SK-N-SH (cell line): ENCODE measurements around the gene APOBEC2. TPM values are rescaled to one million over a fixed set of nuclear protein-coding genes. Genes with fewer than 3 reads are reported as not detected.

Source experiments
- CTCF ChIA-PET: fragments of 300-600, 350-600 bp; formaldehyde crosslinking; extraction: SDS; loops from one replicate; lab custom pipeline; 2021; lab: Yijun Ruan, JAX
- POLR2A ChIA-PET: fragments of 350-600 bp; sonication (Branson Sonifier 250); formaldehyde crosslinking; extraction: SDS; loops from one replicate; lab custom pipeline; 2020; ENCODE audit warnings: antibody characterized with exemption, inconsistent platforms; lab: Yijun Ruan, JAX
- DNase-seq: peaks from one replicate; pipeline ENCODE4 v3.0.0; 2012
- H2AFZ ChIP-seq: fragments of 200-600 bp; sonication (generic); 2 replicates; pipeline ENCODE4 v1.8.1; 2016; ENCODE audit warnings: antibody characterized with exemption, mild to moderate bottlenecking, low read depth
- H3F3A ChIP-seq: fragments of 200-600 bp; sonication (generic); replicated peaks from 2 replicates; pipeline ENCODE3; 2016; ENCODE audit warnings: antibody characterized with exemption, mild to moderate bottlenecking; ENCODE audit not compliant: insufficient read depth
- H3K27ac ChIP-seq, 2 experiments: fragments of 200-500 bp in 1 of 2; fragments of 200-600 bp in 1 of 2; sonication (Bioruptor generic) in 1 of 2; sonication (generic), shearing (Covaris generic) in 1 of 2; 2 replicates each; pipeline versions ENCODE4 v1.5.1 to v1.6.1; 2014 to 2016; ENCODE audit warnings: low read depth in 2 of 2, inconsistent platforms in 1 of 2, low read length in 1 of 2, mild to moderate bottlenecking in 1 of 2, mixed read lengths in 1 of 2
- H3K27me3 ChIP-seq: fragments of 200-600 bp; sonication (generic), shearing (Covaris generic); 2 replicates; pipeline ENCODE4 v1.6.1; 2016; ENCODE audit warnings: mixed run types; ENCODE audit not compliant: insufficient read depth
- H3K36me3 ChIP-seq, 2 experiments: fragments of 200-500 bp in 1 of 2; fragments of 200-600 bp in 1 of 2; sonication (Bioruptor generic) in 1 of 2; sonication (generic) in 1 of 2; replicated peaks in 1 of 2; 2 replicates each; pipeline versions ENCODE3 to v1.5.1; 2014 to 2016; ENCODE audit warnings: low read length in 1 of 2, mild to moderate bottlenecking in 1 of 2; ENCODE audit not compliant: insufficient read depth in 2 of 2, control insufficient read depth in 1 of 2
- H3K4me1 ChIP-seq, 2 experiments: fragments of 200-500 bp in 1 of 2; fragments of 200-600 bp in 1 of 2; sonication (Bioruptor generic) in 1 of 2; sonication (generic), shearing (Covaris generic) in 1 of 2; 2 replicates each; pipeline versions ENCODE4 v1.5.1 to v1.6.1; 2014 to 2016; ENCODE audit warnings: low read depth in 1 of 2, low read length in 1 of 2, mixed run types in 1 of 2; ENCODE audit not compliant: insufficient read depth in 2 of 2, control insufficient read depth in 1 of 2
- H3K4me2 ChIP-seq: fragments of 200-600 bp; sonication (generic), shearing (Covaris generic); 2 replicates; pipeline ENCODE4 v1.6.1; 2017; ENCODE audit warnings: mixed run types
- H3K4me3 ChIP-seq, 2 experiments: fragments of 200-500 bp in 1 of 2; fragments of 200-600 bp in 1 of 2; sonication (Bioruptor generic) in 1 of 2; sonication (generic), shearing (Covaris generic) in 1 of 2; 2 replicates each; pipeline versions ENCODE4 v1.5.1 to v1.8.1; 2014 to 2016; ENCODE audit warnings: low read depth in 2 of 2, inconsistent platforms in 1 of 2, low read length in 1 of 2, mild to moderate bottlenecking in 1 of 2, mixed read lengths in 1 of 2, moderate library complexity in 1 of 2
- H3K79me2 ChIP-seq: fragments of 200-600 bp; sonication (generic); 2 replicates; pipeline ENCODE4 v1.8.1; 2017; ENCODE audit warnings: mild to moderate bottlenecking; ENCODE audit not compliant: insufficient read depth
- H3K9ac ChIP-seq: fragments of 200-600 bp; sonication (generic); 2 replicates; pipeline ENCODE4 v1.6.1; 2017; ENCODE audit warnings: mixed run types
- H3K9me2 ChIP-seq: fragments of 200-600 bp; sonication (generic); 2 replicates; pipeline ENCODE4 v1.6.1; 2017; ENCODE audit warnings: mixed run types
- H3K9me3 ChIP-seq: fragments of 200-600 bp; sonication (generic); 2 replicates; pipeline ENCODE4 v1.6.1; 2017; ENCODE audit warnings: mixed run types, mild to moderate bottlenecking, moderate library complexity
- H4K20me1 ChIP-seq: fragments of 200-600 bp; sonication (generic); 2 replicates; pipeline ENCODE4 v1.6.1; 2017; ENCODE audit warnings: mild to moderate bottlenecking, mixed run types; ENCODE audit not compliant: insufficient read depth
- ELF1 ChIP-seq: IDR thresholded peaks from 2 replicates; pipeline ENCODE4 v1.4.0; 2012
- EP300 ChIP-seq, 2 experiments: IDR thresholded peaks; 2 replicates each; pipeline versions ENCODE4 v1.4.0 to v1.6.1; 2012; ENCODE audit warnings: borderline replicate concordance in 1 of 2, low read depth in 1 of 2, low read length in 1 of 2
- EZH2phosphoT487 ChIP-seq: fragments of 200-600 bp; sonication (generic); IDR thresholded peaks from 2 replicates; pipeline ENCODE4 v1.6.1; 2017; ENCODE audit warnings: low read depth, mixed run types, mild to moderate bottlenecking, antibody characterized with exemption, moderate library complexity, borderline replicate concordance
- FOSL2 ChIP-seq: IDR thresholded peaks from 2 replicates; pipeline ENCODE4 v1.4.0; 2012; ENCODE audit warnings: low read depth, mild to moderate bottlenecking, moderate library complexity, borderline replicate concordance
- FOXJ3 ChIP-seq: sonication (generic); formaldehyde crosslinking; IDR thresholded peaks from 2 replicates; pipeline ENCODE4 v1.5.1; 2020; ENCODE audit warnings: mild to moderate bottlenecking, missing genetic modification reagents
- JUND ChIP-seq: IDR thresholded peaks from 2 replicates; pipeline ENCODE4 v1.4.0; 2012
- RAD21 ChIP-seq: IDR thresholded peaks from 2 replicates; pipeline ENCODE4 v1.6.1; 2012; ENCODE audit warnings: mild to moderate bottlenecking, low read length
- RFX5 ChIP-seq: IDR thresholded peaks from 2 replicates; pipeline ENCODE4 v1.6.1; 2012; ENCODE audit warnings: mild to moderate bottlenecking, improper control_type of control experiment, low read length
- TAF1 ChIP-seq: IDR thresholded peaks from 2 replicates; pipeline ENCODE4 v1.6.1; 2012; ENCODE audit warnings: low read depth, mild to moderate bottlenecking, low read length, moderate library complexity, borderline replicate concordance
- TCF12 ChIP-seq: IDR thresholded peaks from 2 replicates; pipeline ENCODE4 v1.4.0; 2012
- TEAD4 ChIP-seq: IDR thresholded peaks from 2 replicates; pipeline ENCODE4 v1.4.0; 2012; ENCODE audit warnings: mild to moderate bottlenecking, borderline replicate concordance; ENCODE audit not compliant: insufficient read depth
- YY1 ChIP-seq: IDR thresholded peaks from 2 replicates; pipeline ENCODE4 v1.4.0; 2012; ENCODE audit warnings: low read depth, mild to moderate bottlenecking
- WGBS: methylation state at CpG from one replicate; pipeline ENCODE4 v1.1.6; 2017; ENCODE audit warnings: low lambda C conversion rate; 5-methylcytosine and 5-hydroxymethylcytosine counted together
- polyA plus RNA-seq, 3 experiments: library from polyadenylated mRNA; depleted of rRNA; stranded (reverse); fragments of >200 nt; gene quantifications; 2 replicates each; pipeline ENCODE4 v1.2.3, GENCODE V29; 2012
- TF ChIP-seq, protein P1 (sequence below): IDR thresholded peaks from 2 replicates; pipeline ENCODE4 v1.4.0; 2012; ENCODE audit warnings: low read depth, borderline replicate concordance
- TF ChIP-seq, protein P2 (sequence below): IDR thresholded peaks from 2 replicates; pipeline ENCODE4 v1.4.0; 2012; ENCODE audit warnings: low read depth, borderline replicate concordance
- TF ChIP-seq, protein P3 (sequence below): IDR thresholded peaks from 2 replicates; pipeline ENCODE4; 2012

APOBEC2 gene
- polyA plus RNA-seq, 1 of the 3 experiments (the other 2 are of a cell fraction), result not detected

DNA sequence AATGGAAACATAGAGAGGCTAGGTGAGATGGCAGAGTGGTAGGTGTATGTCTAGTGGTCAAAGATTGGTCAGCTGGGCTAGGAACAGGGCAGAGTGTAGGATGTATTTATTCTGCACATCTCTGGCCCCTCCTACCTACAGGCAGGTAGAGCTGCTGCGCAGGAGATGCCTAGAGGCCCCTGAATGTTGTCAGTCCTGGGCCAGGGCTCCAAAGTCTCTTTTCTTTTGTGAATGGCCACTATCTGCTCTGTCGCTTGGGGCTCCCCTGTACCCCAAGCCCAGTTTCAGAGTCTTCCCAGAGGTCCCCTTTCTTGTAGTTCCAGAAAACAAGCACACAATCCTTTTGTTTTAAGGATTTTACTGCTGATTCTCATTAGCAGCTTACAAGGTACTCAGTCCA lies 5.7 kb upstream of the APOBEC2 start:
- Histone ChIP-seq H3K9me2 (no peaks in the 10 kb centered on the region), H3K79me2 (no peaks in the 10 kb centered on the region), H3K4me2 (no peak overlapping the region)
- WGBS, result 82% methylated on average over 2 of the region's 2 CpGs
- TF ChIP-seq RFX5 (no peak), RAD21 (no peak), FOSL2 (no peak), EP300 (IDR thresholded peaks at IDR 0.05; ENCODE audit: borderline replicate concordance in 1 of 2, low read depth in 1 of 2, low read length in 1 of 2) (no peak)
- TF ChIP-seq, protein P1, sequence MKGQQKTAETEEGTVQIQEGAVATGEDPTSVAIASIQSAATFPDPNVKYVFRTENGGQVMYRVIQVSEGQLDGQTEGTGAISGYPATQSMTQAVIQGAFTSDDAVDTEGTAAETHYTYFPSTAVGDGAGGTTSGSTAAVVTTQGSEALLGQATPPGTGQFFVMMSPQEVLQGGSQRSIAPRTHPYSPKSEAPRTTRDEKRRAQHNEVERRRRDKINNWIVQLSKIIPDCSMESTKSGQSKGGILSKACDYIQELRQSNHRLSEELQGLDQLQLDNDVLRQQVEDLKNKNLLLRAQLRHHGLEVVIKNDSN, result no peak
- TF ChIP-seq, all 33 proteins: peak for 0
- no peaks in the 10 kb centered on the region for H3K9me3 ChIP-seq
- H3K27ac ChIP-seq, result no peak overlapping the region
- no peaks in the 10 kb centered on the region for H3K4me1 ChIP-seq
- H3K9ac ChIP-seq, result no peak overlapping the region
- no peak for DNase-seq
- POLR2A ChIA-PET, result no interaction called here
- H2AFZ ChIP-seq, result no peak overlapping the region
- CTCF ChIA-PET, result interaction anchor here (2.4 kb wide), 1 partner anchor 19 kb away, joined by 10 read pairs; no protein-coding TSS in a partner anchor
- H4K20me1 ChIP-seq, result no peaks in the 10 kb centered on the region
- H3K36me3 ChIP-seq, result no peaks in the 10 kb centered on the region
- no peaks in the 10 kb centered on the region for H3K27me3 ChIP-seq
- no peak overlapping the region for H3K4me3 ChIP-seq
- H3F3A ChIP-seq, result no peaks in the 10 kb centered on the region

DNA sequence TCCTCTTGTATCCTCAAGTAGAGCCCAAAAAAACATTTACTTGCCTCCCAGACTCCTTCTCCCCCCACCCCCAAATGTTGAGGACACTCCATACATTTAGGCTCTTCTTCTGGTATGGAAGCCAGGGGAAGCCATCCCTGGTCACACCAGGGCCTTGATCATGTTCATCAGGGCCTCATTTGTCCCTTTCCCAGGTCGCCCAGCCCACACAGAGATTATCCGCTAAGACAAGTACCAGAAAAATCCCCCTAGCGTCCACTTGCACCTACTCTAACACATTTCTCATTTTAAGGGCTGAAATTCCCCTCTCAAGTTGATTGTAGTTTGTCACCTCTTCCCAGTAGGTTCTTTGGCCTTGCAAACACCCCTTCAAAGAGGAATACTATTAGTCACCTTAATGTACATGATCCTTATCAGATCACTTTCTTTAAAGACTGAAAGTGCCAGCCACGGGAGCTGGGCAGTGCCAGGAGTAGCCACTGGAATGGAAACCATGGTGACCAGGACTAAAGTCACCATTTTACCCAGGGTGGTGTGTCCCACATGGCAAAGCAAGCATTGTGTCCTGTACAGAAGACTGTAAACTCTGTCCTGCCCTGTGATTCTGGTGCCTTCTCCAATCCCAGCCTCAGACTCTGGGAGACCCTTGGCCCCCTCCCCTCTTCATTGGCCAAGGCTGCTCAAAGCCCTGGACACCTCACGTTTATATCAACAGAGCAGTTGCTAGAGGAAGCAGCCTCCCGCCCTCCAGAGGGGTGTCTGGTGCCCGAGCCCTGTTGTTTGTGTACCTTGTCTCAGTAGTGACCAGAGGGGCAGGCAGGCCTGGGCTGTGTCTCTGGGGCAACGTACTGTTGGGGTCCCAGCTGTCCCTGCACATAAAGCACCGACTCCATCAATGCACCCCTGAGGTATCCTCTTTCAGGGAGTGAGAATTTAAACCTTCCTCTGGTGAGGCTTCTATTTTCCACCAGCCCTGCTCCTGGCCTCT lies 5.0 kb upstream of the APOBEC2 start:
- Histone ChIP-seq H3K9me2 (no peaks in the 10 kb centered on the region), H3K4me1 (peaks cover 0 to 2% of the 10 kb centered on the region in 2 experiments; a peak in 1 of 4 replicates), H3F3A (no peaks in the 10 kb centered on the region), H3K27me3 (no peaks in the 10 kb centered on the region)
- CTCF ChIA-PET, result interaction anchor here (2.4 to 2.7 kb wide), 2 partner anchors 11 to 20 kb away, joined by 10 read pairs; no protein-coding TSS in a partner anchor
- TF ChIP-seq EZH2phosphoT487, result no peak
- TF ChIP-seq, all 33 proteins: peak for 0
- no peaks in the 10 kb centered on the region for H3K36me3 ChIP-seq
- H3K9me3 ChIP-seq, result no peaks in the 10 kb centered on the region
- no peaks in the 10 kb centered on the region for H3K79me2 ChIP-seq
- 73% methylated on average over 9 of the region's 9 CpGs for WGBS
- no peak overlapping the region for H3K27ac ChIP-seq
- H3K9ac ChIP-seq, result no peak overlapping the region
- H3K4me2 ChIP-seq, result no peak overlapping the region
- H2AFZ ChIP-seq, result no peak overlapping the region
- no peak overlapping the region for H3K4me3 ChIP-seq
- H4K20me1 ChIP-seq, result no peaks in the 10 kb centered on the region
- DNase-seq, result no peak
- POLR2A ChIA-PET, result no interaction called here

DNA sequence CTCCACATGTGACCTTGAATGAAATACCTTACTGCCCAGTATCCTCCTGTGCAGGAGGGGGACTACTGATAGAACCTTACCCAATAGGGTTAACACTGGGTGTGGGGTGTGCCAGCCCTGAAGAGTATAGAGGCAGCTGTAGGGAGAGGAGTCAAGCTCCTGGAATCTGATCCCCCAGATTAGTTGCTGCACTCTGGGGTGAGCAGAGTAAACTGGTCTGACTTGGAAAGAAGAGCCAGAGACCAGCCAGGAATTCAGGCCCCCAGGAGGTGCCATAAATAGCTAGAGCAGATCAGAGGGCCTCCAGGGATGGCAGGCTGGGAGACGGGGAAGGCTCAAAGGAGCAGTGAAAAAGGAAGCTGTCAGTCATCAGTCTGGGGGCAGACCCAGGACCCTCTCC lies 3.5 kb upstream of the APOBEC2 start:
- Histone ChIP-seq H3K79me2 (no peaks in the 10 kb centered on the region), H3K9ac (no peak overlapping the region), H2AFZ (no peak overlapping the region), H3K4me2 (no peak overlapping the region), H3K9me2 (no peaks in the 10 kb centered on the region), H3F3A (no peaks in the 10 kb centered on the region), H3K36me3 (no peaks in the 10 kb centered on the region), H3K27ac (no peak overlapping the region), H3K9me3 (no peaks in the 10 kb centered on the region), H3K4me3 (no peak overlapping the region), H3K4me1 (peaks cover 0 to 4% of the 10 kb centered on the region in 2 experiments; a peak in 1 of 4 replicates), H4K20me1 (no peaks in the 10 kb centered on the region), H3K27me3 (no peaks in the 10 kb centered on the region)
- no peak for DNase-seq
- ChIA-PET POLR2A (no interaction called here), CTCF (interaction anchor here (2.4 to 2.7 kb wide), 2 partner anchors 13 to 22 kb away, joined by 10 read pairs; no protein-coding TSS in a partner anchor)
- WGBS, result 94% methylated on average over 1 of the region's 1 CpG
- TF ChIP-seq ELF1, result no peak
- TF ChIP-seq TCF12, result no peak
- no peak for TF ChIP-seq JUND
- TF ChIP-seq FOXJ3 (CRISPR knock-in tag), result no peak
- TF ChIP-seq, protein P2, sequence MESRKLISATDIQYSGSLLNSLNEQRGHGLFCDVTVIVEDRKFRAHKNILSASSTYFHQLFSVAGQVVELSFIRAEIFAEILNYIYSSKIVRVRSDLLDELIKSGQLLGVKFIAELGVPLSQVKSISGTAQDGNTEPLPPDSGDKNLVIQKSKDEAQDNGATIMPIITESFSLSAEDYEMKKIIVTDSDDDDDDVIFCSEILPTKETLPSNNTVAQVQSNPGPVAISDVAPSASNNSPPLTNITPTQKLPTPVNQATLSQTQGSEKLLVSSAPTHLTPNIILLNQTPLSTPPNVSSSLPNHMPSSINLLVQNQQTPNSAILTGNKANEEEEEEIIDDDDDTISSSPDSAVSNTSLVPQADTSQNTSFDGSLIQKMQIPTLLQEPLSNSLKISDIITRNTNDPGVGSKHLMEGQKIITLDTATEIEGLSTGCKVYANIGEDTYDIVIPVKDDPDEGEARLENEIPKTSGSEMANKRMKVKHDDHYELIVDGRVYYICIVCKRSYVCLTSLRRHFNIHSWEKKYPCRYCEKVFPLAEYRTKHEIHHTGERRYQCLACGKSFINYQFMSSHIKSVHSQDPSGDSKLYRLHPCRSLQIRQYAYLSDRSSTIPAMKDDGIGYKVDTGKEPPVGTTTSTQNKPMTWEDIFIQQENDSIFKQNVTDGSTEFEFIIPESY, result no peak
- no peak for TF ChIP-seq YY1
- TF ChIP-seq TAF1, result no peak
- no peak for TF ChIP-seq RAD21
- TF ChIP-seq, protein P3, sequence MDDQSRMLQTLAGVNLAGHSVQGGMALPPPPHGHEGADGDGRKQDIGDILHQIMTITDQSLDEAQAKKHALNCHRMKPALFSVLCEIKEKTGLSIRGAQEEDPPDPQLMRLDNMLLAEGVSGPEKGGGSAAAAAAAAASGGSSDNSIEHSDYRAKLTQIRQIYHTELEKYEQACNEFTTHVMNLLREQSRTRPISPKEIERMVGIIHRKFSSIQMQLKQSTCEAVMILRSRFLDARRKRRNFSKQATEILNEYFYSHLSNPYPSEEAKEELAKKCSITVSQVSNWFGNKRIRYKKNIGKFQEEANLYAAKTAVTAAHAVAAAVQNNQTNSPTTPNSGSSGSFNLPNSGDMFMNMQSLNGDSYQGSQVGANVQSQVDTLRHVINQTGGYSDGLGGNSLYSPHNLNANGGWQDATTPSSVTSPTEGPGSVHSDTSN, result no peak
- no peak for TF ChIP-seq TEAD4
